ENCODE data around the gene MPPED2.

- TF ChIP-seq EZH2 (IDR thresholded peaks at IDR 0.05; ENCODE audit: borderline replicate concordance, low read depth, low read length, severe bottlenecking) (no peak), CTCF (IDR thresholded peaks at IDR 0.05; ENCODE audit: extremely low read depth in 1 of 2, insufficient read depth in 1 of 2, low read depth in 1 of 2, low read length in 2 of 2) (no peak), POLR2AphosphoS5 (IDR thresholded peaks at IDR 0.05; ENCODE audit: insufficient read depth, low read depth, low read length) (no peak), POLR2A (IDR thresholded peaks at IDR 0.05; ENCODE audit: low read depth, low read length) (no peak), JUN (IDR thresholded peaks at IDR 0.05; ENCODE audit: borderline replicate concordance, insufficient read depth, insufficient read length, low read depth) (no peak), MAX (IDR thresholded peaks at IDR 0.05; ENCODE audit: insufficient read depth, insufficient read length) (no peak), FOS (IDR thresholded peaks at IDR 0.05; ENCODE audit: borderline replicate concordance, insufficient read depth, low read length) (no peak), MYC (IDR thresholded peaks at IDR 0.05; ENCODE audit: low read depth, low read length) (no peak), GATA2 (IDR thresholded peaks at IDR 0.05; ENCODE audit: insufficient read depth, insufficient read length, low read depth, low read length) (no peak)
Measured at GRCh38 chr11:30594646-30595411, 8.7 kb upstream of the MPPED2 start.
